ENCODE results near the gene MACROD1. TPM values are rescaled to one million over a fixed set of nuclear protein-coding genes. Genes with fewer than 3 reads are reported as not detected.

The MACROD1 gene
- total and polyA plus RNA-seq, 9 of the 15 experiments (the other 6 are each of a cell fraction or from before 2014, with no cell fraction given) = 1.1 to 60.0 (median 26.4) TPM

- TF ChIP-seq JUN (IDR thresholded peaks at IDR 0.05; ENCODE audit: borderline replicate concordance, low read depth, low read length) (peak; percentile 96), JUN (CRISPR knock-in tag; IDR thresholded peaks at IDR 0.05; ENCODE audit: borderline replicate concordance) (peak; percentile 96; the same call in 1 of the 2 replicates), LARP7 (IDR thresholded peaks at IDR 0.05) (no peak), PRMT5 (CRISPR knock-in tag; IDR thresholded peaks at IDR 0.05) (no peak), JUND (IDR thresholded peaks at IDR 0.05; ENCODE audit: borderline replicate concordance, low read depth, low read length) (peak; percentile 94), JUND (tag; IDR thresholded peaks at IDR 0.05; ENCODE audit: borderline replicate concordance, low read depth, low read length) (peak; percentile 92; the same call in 2 of the 3 replicates), ZNF75A (CRISPR knock-in tag; IDR thresholded peaks at IDR 0.05) (no peak), SREBF1 (IDR thresholded peaks at IDR 0.05; ENCODE audit: borderline replicate concordance, low read depth, low read length) (peak; percentile 56; the same call in 1 of the 2 replicates), ZNF583 (CRISPR knock-in tag; IDR thresholded peaks at IDR 0.05) (no peak), ZNF212 (CRISPR knock-in tag; IDR thresholded peaks at IDR 0.05) (no peak), POLR2AphosphoS2 (IDR thresholded peaks at IDR 0.05; ENCODE audit: low read length) (peak; percentile 69; the same call in 1 of the 2 replicates), YBX1 (IDR thresholded peaks at IDR 0.05) (no peak), ZNF586 (CRISPR knock-in tag; conservative IDR thresholded peaks at IDR 0.05) (no peak), GABPB2 (CRISPR knock-in tag; conservative IDR thresholded peaks at IDR 0.05) (no peak), ZKSCAN8 (CRISPR knock-in tag; IDR thresholded peaks at IDR 0.05) (no peak), TBP (optimal IDR thresholded peaks at IDR 0.05; ENCODE audit: low read depth, low read length) (peak; percentile 85), ZNF282 (CRISPR knock-in tag; IDR thresholded peaks at IDR 0.05) (no peak), POU5F1 (IDR thresholded peaks at IDR 0.05; ENCODE audit: borderline replicate concordance, low read depth, low read length, partially characterized antibody) (no peak), FOXA1 (IDR thresholded peaks at IDR 0.05; ENCODE audit: borderline replicate concordance) (no peak), ZBTB17 (CRISPR knock-in tag; IDR thresholded peaks at IDR 0.05) (no peak), CGGBP1 (CRISPR knock-in tag; IDR thresholded peaks at IDR 0.05) (no peak), MTA2 (IDR thresholded peaks at IDR 0.05; ENCODE audit: low read depth) (no peak)
- TF ChIP-seq, protein P1, sequence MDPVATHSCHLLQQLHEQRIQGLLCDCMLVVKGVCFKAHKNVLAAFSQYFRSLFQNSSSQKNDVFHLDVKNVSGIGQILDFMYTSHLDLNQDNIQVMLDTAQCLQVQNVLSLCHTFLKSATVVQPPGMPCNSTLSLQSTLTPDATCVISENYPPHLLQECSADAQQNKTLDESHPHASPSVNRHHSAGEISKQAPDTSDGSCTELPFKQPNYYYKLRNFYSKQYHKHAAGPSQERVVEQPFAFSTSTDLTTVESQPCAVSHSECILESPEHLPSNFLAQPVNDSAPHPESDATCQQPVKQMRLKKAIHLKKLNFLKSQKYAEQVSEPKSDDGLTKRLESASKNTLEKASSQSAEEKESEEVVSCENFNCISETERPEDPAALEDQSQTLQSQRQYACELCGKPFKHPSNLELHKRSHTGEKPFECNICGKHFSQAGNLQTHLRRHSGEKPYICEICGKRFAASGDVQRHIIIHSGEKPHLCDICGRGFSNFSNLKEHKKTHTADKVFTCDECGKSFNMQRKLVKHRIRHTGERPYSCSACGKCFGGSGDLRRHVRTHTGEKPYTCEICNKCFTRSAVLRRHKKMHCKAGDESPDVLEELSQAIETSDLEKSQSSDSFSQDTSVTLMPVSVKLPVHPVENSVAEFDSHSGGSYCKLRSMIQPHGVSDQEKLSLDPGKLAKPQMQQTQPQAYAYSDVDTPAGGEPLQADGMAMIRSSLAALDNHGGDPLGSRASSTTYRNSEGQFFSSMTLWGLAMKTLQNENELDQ (CRISPR knock-in tag; IDR thresholded peaks at IDR 0.05; ENCODE audit: borderline replicate concordance) = no peak
- TF ChIP-seq, protein P2, sequence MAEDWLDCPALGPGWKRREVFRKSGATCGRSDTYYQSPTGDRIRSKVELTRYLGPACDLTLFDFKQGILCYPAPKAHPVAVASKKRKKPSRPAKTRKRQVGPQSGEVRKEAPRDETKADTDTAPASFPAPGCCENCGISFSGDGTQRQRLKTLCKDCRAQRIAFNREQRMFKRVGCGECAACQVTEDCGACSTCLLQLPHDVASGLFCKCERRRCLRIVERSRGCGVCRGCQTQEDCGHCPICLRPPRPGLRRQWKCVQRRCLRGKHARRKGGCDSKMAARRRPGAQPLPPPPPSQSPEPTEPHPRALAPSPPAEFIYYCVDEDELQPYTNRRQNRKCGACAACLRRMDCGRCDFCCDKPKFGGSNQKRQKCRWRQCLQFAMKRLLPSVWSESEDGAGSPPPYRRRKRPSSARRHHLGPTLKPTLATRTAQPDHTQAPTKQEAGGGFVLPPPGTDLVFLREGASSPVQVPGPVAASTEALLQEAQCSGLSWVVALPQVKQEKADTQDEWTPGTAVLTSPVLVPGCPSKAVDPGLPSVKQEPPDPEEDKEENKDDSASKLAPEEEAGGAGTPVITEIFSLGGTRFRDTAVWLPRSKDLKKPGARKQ (CRISPR knock-in tag; IDR thresholded peaks at IDR 0.05) = no peak
- TF ChIP-seq, protein P3, sequence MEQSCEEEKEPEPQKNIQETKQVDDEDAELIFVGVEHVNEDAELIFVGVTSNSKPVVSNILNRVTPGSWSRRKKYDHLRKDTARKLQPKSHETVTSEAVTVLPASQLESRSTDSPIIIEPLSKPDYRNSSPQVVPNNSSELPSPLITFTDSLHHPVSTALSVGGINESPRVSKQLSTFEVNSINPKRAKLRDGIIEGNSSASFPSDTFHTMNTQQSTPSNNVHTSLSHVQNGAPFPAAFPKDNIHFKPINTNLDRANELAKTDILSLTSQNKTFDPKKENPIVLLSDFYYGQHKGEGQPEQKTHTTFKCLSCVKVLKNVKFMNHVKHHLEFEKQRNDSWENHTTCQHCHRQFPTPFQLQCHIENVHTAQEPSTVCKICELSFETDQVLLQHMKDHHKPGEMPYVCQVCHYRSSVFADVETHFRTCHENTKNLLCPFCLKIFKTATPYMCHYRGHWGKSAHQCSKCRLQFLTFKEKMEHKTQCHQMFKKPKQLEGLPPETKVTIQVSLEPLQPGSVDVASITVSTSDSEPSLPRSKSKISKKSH (CRISPR knock-in tag; IDR thresholded peaks at IDR 0.05) = no peak
Measured at GRCh38 chr11:64181506-64182411, 15.8 kb upstream of the MACROD1 start (continued).
